HG02973 (cell line): ENCODE data around the gene KPNA3.
"Not testable (repeated sequence)": the region's sequence is repeated elsewhere in the genome, so short reads cannot be mapped to it uniquely, and the experiment has no call there.

Experiments used
- ATAC-seq: cut with Tn5 transposase; IDR thresholded peaks from one replicate; pipeline ENCODE4 v1.9.1; 2021; ENCODE audit warnings: moderate library complexity; ENCODE audit not compliant: unreplicated experiment

Gene KPNA3, protein sequence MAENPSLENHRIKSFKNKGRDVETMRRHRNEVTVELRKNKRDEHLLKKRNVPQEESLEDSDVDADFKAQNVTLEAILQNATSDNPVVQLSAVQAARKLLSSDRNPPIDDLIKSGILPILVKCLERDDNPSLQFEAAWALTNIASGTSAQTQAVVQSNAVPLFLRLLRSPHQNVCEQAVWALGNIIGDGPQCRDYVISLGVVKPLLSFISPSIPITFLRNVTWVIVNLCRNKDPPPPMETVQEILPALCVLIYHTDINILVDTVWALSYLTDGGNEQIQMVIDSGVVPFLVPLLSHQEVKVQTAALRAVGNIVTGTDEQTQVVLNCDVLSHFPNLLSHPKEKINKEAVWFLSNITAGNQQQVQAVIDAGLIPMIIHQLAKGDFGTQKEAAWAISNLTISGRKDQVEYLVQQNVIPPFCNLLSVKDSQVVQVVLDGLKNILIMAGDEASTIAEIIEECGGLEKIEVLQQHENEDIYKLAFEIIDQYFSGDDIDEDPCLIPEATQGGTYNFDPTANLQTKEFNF

DNA sequence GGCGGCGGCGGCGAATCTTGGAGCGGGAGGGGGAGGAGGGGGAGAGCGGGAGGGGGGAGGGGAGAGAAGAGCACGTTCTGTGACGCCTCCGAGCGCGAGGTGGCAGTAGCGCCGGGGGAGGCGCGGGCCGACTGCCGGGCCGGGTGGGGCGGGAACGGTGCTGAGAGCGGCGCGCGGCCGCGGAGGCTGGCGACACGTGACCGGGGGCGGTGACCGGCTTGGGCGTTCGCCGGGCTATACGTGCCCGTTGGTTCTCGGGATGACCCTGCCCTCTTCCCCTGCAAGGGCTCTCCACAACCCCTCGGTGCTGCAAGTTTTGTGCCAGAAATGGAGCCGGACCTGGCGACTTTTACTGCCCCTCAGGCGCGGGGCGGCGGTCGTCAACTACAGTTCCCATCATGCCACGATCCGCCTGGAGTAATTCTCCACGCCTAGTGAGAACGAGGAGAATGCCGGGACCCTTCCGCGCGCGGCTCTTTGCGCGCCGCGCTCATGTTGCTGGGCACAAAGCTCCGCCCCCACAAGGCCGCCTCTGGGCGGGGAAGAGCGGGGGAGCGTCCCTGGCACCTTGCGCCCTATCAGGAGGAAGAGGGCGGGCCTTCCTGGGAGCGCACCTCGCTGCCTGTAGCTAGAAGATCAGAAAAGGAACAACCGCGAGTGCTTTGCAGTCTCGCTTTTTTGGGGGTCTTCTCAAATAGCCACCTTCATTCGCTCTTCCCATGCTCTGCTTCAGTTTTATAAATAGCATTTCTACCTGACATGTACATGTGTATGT lies at the start of gene KPNA3:
KPNA3 (minus strand) TSS at position 133 of the 775 bp plus-strand sequence. CDS start 176 bp downstream, outside the sequence.
- peak; percentile 84 for ATAC-seq

- no peak for ATAC-seq
Measured at GRCh38 chr13:49841964-49842363, 49.5 kb upstream of the KPNA3 start.

DNA sequence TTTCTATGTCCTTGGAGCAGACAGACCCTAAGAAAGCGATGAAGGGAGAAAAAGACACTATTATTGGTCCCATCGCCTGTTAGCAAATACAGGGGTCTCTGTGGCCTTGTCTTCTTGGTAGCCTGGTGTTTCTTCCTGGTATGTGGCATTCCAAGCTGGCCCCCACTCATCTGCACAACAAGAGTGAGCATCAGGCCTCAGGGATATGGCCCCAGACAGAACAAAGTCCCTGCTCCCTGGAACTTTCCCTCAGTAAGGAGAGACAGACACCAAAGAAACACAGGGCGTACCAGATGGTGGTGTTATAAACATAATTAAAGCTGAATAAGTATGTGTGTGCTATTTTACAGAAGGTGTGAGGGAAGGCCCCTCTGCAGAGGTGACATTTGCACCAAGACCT lies 48.2 kb upstream of the KPNA3 start:
- no peak for ATAC-seq

DNA sequence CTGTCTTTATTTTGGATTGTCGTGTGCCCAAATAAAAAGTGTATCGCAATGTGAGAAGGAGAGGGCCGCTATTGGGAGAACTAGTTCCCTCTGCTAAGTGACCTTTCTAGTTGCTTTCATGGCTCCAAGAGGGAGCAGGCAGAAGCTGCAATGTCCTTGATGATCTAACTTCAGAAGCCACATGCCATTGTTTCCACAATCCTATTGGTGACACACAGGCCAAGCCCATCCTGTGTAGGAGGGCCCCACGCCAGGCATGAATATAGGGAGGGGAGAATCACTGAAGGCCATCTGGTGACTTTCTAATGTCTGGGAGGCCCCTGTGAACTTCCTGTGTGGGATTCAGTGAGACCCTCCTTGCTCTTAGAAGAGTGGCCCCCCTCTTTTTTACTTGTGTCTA lies 47.8 kb upstream of the KPNA3 start:
- no peak for ATAC-seq

GRCh38 chr13:49838989-49839388 lies 46.5 kb upstream of the KPNA3 start:
- no peak for ATAC-seq

- no peak for ATAC-seq
Measured at GRCh38 chr13:49836516-49836915, 44.0 kb upstream of the KPNA3 start.

DNA sequence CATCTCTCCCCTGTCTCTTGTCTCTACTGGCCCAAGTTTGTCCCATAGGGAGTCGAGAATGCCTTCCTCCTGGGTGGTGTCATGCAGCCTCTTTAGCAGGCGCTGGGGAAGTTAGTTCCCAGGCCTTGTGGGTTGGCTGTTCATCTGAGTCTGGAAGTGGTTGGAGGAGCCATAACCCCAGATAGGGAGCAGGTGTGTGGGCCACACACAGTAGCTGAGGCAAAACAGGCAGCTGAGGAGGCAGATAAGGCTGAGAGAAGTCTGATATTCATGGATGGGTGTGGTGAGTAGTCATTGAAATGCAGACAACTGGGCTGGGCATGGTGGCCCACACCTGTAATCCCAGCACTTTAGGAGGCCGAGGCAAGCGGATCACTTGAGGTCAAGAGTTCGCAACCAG lies 40.9 kb upstream of the KPNA3 start:
- ATAC-seq = no peak

DNA sequence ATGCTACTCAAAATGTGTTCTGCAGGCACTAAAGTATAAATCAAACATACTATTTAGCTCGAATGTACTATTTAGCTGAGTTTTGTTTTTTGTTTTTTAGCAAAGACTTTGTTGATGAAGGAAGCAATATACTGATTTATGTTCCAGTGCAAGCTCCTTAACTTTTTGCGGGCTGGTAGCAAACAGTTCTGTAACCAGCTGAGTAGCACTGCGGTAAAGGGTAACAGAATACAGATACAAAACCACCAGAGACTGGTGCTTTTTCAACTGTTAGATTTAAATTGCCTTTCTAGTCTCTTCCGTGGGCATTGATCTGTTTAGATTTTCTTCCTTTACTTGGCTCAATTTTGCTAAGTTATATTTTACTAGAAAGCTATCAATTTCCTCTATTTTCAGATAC lies 39.0 kb upstream of the KPNA3 start:
- no peak for ATAC-seq

DNA sequence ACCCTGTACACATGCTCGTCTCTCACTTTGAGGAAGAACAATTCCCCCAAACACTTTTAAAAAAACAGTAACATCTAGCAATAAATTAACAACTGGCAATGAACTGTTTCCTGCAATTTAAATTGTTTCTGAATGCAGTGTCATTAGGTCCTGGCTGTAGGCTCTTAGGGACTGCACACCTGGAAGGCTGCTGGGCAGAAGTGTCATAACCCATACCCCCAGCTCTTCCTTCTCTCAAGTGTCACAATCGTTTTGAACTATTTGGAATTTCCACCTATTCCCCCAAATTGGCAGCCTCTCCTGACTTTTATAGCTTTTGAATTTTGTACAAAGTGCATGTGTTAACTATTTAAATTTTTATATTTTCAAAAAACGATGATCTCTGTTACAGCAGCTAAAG lies 38.2 kb upstream of the KPNA3 start:
- ATAC-seq = no peak

DNA sequence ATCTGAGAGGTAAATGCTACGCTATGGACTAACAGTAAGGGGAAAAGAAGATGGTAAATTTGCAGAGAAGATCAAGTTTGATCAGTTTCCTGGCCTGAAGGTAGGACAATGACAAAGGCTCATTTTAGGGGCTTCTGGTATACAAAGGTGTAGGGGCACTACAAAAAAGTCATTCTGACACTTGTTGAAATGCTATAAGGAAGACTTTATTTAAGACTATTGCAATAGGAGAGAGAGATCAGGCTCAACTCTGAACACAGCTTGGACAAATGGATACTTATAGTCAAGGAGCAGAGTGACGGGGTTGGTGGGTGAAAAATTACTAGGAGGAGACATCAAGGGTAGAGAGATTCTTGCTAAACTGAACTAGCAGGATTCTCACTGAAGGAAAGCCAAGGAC lies 37.2 kb upstream of the KPNA3 start:
- ATAC-seq = no peak

DNA sequence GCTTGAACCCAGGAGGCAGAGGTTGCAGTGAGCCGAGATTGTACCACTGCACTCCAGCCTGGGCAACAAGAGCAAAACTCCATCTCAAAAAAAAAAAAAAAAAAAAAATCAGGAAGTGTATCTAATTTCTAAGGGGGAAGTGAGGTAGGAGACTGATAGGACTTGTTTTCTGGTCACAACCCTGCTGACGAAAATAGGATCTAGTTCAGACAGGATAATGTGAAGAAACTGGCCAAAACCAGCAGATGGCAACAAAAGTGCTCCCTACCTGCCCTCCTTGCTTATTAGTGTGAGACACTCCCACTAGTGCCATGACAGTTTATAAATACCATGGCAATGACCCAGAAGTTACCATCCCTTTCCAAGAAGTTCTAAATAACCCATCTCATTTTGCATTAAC lies 36.0 kb upstream of the KPNA3 start:
- ATAC-seq = no peak

GRCh38 chr13:49827891-49828290 lies 35.4 kb upstream of the KPNA3 start:
- no peak for ATAC-seq

GRCh38 chr13:49827336-49827735 lies 34.9 kb upstream of the KPNA3 start:
- ATAC-seq = no peak

- no peak for ATAC-seq
Measured at GRCh38 chr13:49821216-49822009, 28.9 kb upstream of the KPNA3 start.

GRCh38 chr13:49820591-49821215 lies 28.2 kb upstream of the KPNA3 start:
- ATAC-seq = no peak

GRCh38 chr13:49816047-49816446 lies 23.6 kb upstream of the KPNA3 start:
- ATAC-seq = not testable (repeated sequence)

DNA sequence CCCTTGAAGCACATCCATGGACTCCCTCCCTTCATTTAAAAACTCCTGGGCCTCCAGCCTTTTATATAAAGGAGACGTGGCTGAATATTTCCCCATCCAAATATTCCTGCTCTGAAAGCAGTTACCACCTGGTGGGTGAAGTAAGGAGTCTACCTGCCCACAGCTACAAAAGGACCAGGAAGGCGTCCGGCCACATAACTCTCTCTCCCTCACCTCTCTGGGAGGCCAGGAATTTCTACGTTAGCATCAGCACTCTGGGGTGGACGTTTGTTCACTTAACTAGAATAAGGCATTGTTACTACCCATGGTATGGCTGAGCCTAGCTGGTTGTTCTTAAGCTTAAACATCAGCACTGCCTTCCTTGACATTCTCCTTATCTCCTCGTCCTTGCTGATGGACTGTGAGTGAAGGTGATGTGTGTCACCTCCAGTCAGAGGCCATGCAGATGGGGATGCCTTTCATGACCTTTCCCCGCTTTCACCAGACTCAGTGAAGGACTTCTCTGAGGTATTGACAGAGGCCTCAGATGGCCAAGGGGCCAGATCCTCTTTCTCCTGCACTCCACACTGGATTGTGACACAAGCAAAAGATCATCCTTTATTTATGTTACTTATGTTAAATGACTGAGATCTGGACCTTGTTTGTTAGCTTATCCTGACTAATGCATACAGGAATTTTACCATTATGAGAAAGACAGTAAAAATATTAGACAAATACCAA lies 22.2 kb upstream of the KPNA3 start:
- no peak for ATAC-seq

DNA sequence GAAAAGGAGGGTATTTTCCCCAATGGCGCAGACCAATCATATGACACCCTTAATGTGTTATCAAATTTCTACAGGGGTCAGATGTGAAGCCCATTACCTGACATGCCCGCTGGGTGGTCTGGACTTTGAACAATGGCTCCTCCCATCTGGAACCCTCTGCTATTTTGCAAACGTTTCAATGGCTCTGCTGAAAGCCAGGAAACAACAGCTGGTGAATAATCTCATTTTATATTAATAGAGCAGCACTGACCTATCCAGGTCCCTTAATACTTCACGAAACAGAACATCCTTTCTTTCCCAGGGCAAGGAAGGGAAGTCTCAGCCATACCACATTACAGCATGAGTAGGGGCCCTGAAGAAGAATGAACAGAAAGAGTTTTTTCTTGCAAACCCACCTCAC lies 20.3 kb upstream of the KPNA3 start:
- ATAC-seq = no peak

DNA sequence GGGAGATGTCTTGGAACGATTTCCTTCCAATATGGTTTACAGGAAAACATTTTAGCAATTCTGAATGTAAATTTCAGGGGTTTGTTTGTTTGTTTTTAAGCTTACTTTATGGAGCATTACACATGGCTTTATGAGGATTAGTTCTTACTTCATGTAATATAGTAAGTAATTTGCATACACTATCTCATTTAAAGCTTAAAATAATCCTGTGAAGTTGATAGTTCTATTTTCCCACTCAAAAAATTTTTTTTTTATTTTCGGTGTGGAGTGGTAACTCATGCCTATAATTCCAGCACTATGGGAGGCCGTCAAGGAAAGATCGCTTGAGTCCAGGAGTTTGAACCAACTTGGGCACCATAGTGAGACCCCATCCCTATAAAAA lies 19.0 kb upstream of the KPNA3 start:
- no peak for ATAC-seq
